Inflammatory macrophage treated with lipopolysaccharide for 1 hour (primary cell): Measurements from ENCODE around the gene MPC1.
"Not testable (repeated sequence)": the region's sequence is repeated elsewhere in the genome, so short reads cannot be mapped to it uniquely, and the experiment has no call there.

Experiments used
- DNase-seq, 2 donors: peaks; one replicate each; pipeline ENCODE4 v3.0.0-alpha.2; 2020 to 2022

Gene MPC1

GRCh38 chr6:166405386-166405785, 22.6 kb upstream of the MPC1 start:
- no peak for DNase-seq

GRCh38 chr6:166402582-166403277, 20.0 kb upstream of the MPC1 start:
- no peak for DNase-seq

DNA sequence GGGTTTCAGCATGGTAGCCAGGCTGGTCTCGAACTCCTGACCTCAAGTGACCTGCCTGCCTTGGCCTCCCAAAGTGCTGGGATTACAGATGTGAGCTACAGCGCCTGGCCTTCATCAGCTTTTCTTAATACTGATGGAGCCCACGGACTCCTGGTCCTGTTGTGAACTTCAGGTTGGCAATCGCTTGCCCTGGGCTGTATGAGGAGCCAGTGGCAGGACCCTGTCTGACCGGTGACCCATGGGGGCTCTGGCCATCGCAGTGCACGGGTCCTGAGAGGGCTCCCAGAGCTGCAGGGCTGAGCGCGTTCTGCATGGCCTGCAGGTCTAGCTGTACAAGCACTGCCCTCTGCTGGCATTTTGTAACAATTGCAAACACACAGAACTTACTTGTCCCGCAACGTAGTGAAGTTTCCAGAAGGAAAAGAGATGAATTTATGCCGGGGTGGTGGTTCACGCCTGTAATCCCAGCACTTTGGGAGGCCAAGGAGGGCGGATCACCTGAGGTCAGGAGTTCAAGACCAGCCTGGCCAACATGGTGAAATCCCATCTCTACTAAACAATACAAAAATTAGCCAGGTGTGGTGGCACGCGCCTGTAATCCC, 18.0 kb upstream of the MPC1 start:
- DNase-seq, result peak; percentile 52 to 73

GRCh38 chr6:166400181-166400580, 17.4 kb upstream of the MPC1 start:
- DNase-seq, result no peak

GRCh38 chr6:166398348-166398747, 15.6 kb upstream of the MPC1 start:
- no peak for DNase-seq

DNA sequence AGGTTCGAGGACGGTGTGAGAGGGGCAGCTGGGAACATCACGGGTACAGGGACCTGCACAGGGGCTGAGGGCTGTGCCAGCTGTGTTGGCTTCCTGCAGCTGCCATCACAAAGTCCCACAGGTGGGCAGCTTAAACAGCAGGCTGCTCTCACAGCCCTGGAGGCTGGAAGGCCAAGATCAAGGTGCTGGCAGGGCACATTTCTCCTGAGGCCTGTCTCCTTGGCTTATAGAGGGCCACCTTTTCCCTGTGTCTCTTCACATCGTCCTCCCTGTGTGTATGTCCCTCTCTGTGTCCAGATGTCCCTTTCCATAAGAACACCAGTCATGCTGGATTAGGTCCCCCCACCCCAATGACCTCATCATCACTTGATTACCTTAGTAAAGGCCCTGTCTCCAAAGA, 15.1 kb upstream of the MPC1 start:
- no peak for DNase-seq

GRCh38 chr6:166395778-166396177, 13.0 kb upstream of the MPC1 start:
- no peak for DNase-seq

DNA sequence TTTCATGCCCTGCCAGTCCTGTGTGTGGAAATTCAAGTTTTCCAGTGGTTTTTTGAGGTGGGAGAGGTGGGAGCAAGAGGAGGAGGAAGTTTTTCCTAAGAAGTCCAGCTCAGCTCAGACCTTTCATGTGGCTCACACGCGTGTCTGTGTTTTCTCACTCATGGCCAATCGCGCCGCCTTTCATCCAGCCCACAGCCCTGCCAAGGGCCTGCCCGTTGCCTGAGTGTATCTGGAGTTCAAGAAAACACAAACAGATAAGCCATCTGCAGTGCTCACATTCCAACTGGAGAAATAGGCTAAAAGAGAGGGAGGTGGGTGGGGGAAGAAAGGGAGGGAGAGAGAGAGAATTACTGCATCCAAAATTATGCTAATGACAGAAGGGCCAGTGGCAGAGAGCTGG, 12.6 kb upstream of the MPC1 start:
- no peak for DNase-seq

DNA sequence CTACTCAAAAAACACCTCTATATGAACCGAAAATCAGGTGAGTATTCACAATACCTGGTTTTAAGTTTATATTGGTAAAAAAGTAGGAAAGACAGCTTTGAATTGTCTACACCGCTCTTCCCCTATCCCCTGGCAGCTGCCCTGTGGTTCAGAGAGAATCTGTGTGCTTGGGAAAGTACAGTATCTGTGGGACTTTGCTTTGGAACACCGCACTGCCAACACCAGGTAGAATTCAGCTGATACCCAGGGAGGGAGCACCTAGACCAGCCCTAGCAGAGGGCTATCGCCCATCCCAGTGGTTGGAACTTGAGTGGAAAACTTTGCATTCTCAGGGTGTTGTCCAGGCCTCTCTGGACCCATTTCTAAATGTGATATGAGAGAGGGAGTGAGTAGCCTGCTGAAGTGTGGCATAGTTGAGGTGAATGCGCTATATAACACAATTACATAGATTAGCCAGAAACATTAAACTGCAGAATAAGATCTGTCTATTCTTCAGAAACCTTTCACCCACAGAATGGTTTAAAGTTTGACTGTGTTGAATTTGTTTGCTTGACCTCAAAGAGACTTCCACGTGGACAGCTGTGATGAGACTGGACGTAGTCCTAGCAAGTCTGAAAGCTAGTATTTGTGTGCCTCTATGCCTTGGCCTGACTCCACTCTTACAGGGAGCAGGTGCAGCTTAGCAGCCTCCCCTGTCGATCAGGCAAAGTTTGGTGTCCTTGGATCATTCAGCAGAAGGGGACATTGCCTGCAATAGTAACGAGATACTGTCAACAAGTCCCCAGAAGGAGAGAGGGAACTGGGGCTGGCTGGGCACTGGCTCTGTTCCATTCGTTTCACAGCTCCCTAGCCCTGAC, 11.5 kb upstream of the MPC1 start:
- no peak for DNase-seq

GRCh38 chr6:166393535-166393823, 10.7 kb upstream of the MPC1 start:
- no peak for DNase-seq

DNA sequence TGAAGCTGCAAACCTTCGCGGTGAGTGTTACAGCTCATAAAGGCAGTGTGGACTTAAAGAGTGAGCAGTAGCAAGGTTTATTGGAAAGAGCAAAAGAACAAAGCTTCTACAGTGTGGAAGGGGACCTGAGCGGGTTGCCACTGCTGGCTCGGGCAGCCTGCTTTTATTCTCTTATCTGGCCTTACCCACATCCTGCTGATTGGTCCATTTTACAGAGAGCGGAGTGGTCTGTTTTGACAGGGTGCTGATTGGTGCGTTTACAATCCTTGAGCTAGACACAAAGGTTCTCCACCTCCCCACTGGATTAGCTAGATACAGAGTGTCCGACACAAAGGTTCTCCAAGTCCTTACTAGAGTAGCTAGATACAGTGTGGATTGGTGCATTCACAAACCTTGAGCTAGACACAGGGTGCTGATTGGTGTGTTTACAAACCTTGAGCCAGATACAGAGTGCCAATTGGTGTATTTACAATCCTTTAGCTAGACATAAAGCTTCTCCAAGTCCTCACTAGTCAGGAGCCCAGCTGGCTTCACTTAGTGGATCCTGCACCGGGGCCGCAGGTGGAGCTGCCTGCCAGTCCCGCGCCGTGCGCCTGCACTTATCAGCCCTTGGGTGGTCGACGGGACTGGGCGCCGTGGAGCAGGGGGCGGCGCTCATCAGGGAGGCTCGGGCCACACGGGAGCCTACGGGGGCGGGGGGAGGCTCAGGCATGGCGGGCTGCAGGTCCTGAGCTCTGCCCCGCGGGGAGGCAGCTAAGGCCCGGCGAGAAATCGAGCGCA, 10.2 kb upstream of the MPC1 start:
- DNase-seq, result not testable (repeated sequence)

DNA sequence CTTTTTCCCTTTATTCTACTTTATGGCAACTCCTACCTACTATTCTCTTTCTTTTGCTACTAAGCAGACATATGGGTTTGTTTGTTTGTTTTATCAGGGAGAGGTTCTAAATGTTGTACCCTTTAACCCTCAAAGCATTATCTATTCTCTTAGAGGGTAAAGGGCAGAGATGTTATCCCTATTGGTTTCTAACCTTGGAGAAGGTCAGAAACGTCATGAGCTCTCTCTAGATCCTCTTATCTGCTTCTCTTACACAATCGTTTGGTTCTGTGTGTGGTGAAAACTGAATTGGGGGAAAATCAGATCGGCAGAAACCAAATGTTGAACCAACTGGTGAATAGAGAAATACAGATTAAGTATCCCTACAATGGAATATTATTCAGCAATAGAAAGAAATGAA, 6.4 kb upstream of the MPC1 start:
- DNase-seq, result peak in 1 of 2 donors; percentile 27

- peak in 1 of 2 donors; percentile 70 for DNase-seq
These were observed 5.7 kb upstream of the MPC1 start for GRCh38 chr6:166388290-166389004.

- DNase-seq, result peak; percentile 4 to 47
These were observed 5.0 kb upstream of the MPC1 start for GRCh38 chr6:166387642-166388289.

GRCh38 chr6:166387098-166387497, 4.4 kb upstream of the MPC1 start:
- DNase-seq, result not testable (repeated sequence)

DNA sequence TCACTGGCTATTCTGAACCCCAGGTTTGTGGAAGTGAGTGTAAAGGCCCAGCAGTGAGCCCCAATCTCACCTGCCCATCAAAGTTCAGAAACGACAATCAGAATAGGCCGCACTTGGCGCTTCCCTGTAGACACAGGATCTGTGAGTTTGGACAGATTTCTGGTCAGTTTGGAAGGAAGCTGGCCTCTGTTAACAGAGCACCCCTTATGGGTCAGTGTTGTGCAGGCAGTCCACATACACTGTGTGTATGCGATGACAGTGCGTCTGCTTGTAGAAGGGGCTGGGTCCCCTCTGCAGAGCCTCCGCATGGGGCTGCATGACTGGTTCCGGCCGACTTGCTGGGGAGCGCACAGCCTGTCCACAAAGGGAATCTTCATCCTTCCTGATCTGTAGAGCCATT, 3.4 kb upstream of the MPC1 start:
- DNase-seq, result no peak

GRCh38 chr6:166383802-166384363, 1.1 kb upstream of the MPC1 start:
- not testable (repeated sequence) for DNase-seq

- no peak for DNase-seq
These were observed 224 bp downstream of the MPC1 start for GRCh38 chr6:166382500-166382932.

GRCh38 chr6:166381733-166382499, 824 bp downstream of the MPC1 start:
- peak; percentile 76 to 78 for DNase-seq

DNA sequence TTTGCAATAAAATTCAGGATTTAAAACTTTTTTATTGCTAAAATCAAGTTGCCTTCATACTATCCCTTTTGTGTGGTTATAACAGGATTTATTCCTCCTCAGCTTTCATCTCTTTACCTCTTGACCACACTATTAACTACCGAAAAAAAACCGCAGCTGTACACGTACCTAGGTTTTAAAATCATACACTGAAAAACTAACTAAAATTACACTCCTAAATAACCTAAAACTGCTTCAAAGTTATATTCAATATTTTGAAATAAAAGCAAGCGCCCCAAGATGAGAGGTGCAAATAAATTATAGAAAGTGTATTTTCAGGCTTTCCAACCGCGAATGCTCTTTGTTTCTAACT, 1.4 kb downstream of the MPC1 start:
- DNase-seq, result no peak

DNA sequence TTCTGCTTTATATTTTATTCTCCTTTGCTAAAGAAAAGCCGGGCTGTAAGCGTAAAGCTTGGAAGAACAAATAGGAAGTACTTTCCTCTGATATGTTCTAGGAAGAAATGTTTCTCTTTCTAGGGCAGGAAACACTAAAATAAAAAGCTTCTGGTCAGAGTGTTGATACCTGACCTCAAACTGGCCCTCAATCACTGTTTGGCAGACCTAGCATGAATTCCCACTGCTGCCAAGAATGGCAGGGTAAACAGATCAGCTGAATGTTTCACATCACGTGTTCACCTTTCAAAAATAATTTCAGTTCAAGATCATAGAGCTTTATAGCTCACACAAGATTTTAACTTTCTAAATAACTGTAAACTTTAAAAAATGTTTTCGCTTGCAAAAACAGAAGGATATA, 2.9 kb downstream of the MPC1 start:
- no peak for DNase-seq
